ENCODE data around the gene ABCC3. TPM values are rescaled to one million over a fixed set of nuclear protein-coding genes. Genes with fewer than 3 reads are reported as not detected.

The ABCC3 gene
- total RNA-seq, 2 donors from 2014 or later = 0.22 to 0.91 TPM

- Histone ChIP-seq H3K4me1 (ENCODE audit: control insufficient read depth, insufficient read depth, low read length) (peaks cover 6% of the 10 kb centered on the region), H3K4me3 (ENCODE audit: low read length) (no peak overlapping the region), H3K9ac (ENCODE audit: extremely low read depth, low read length, poor library complexity, severe bottlenecking) (no peak overlapping the region), H3K36me3 (ENCODE audit: control insufficient read depth, insufficient read depth, low read length) (no peaks in the 10 kb centered on the region), H3K27ac (ENCODE audit: low read depth, low read length) (no peak overlapping the region), H3K9me3 (ENCODE audit: control insufficient read depth, low read length) (peaks cover 3% of the 10 kb centered on the region), H3K27me3 (ENCODE audit: control insufficient read depth, insufficient read depth, low read length, poor library complexity, severe bottlenecking) (no peaks in the 10 kb centered on the region)
- H3K4me1 Mint-ChIP-seq = peaks cover 25% of the 10 kb centered on the region
- H3K9me3 Mint-ChIP-seq = peaks cover 10% of the 10 kb centered on the region
- H3K27me3 Mint-ChIP-seq (ENCODE audit: insufficient read depth) = peaks cover 2% of the 10 kb centered on the region
- H3K4me3 Mint-ChIP-seq = no peak overlapping the region
- no peak for TF ChIP-seq CTCF (conservative IDR thresholded peaks at IDR 0.05)
- 90 to 100% methylated on average over 3 to 7 of the region's 7 CpGs for WGBS, 2 experiments (ENCODE audit: insufficient coverage in 1 of 2, insufficient read length in 1 of 2)
- no peaks in the 10 kb centered on the region for H3K36me3 Mint-ChIP-seq (ENCODE audit: low read depth)
- DNase-seq = no peak
- H3K27ac Mint-ChIP-seq = no peak overlapping the region
These were observed 22.9 kb downstream of the ABCC3 start for GRCh38 chr17:50657627-50658026.

- Histone ChIP-seq H3K4me1 (ENCODE audit: control insufficient read depth, insufficient read depth, low read length) (peaks cover 6% of the 10 kb centered on the region), H3K4me3 (ENCODE audit: low read length) (no peak overlapping the region), H3K27me3 (ENCODE audit: control insufficient read depth, insufficient read depth, low read length, poor library complexity, severe bottlenecking) (no peaks in the 10 kb centered on the region), H3K9ac (ENCODE audit: extremely low read depth, low read length, poor library complexity, severe bottlenecking) (no peak overlapping the region), H3K27ac (ENCODE audit: low read depth, low read length) (no peak overlapping the region), H3K36me3 (ENCODE audit: control insufficient read depth, insufficient read depth, low read length) (no peaks in the 10 kb centered on the region), H3K9me3 (ENCODE audit: control insufficient read depth, low read length) (no peaks in the 10 kb centered on the region)
- WGBS, 2 experiments (ENCODE audit: insufficient coverage in 1 of 2, insufficient read length in 1 of 2) = 90 to 91% methylated on average over 2 to 6 of the region's 6 CpGs
- no peaks in the 10 kb centered on the region for H3K36me3 Mint-ChIP-seq (ENCODE audit: low read depth)
- peak; percentile 55 for DNase-seq
- no peak overlapping the region for H3K27ac Mint-ChIP-seq
- peaks cover 27% of the 10 kb centered on the region for H3K4me1 Mint-ChIP-seq
- peaks cover 2% of the 10 kb centered on the region for H3K27me3 Mint-ChIP-seq (ENCODE audit: insufficient read depth)
- no peak overlapping the region for H3K4me3 Mint-ChIP-seq
- TF ChIP-seq CTCF (conservative IDR thresholded peaks at IDR 0.05) = no peak
- H3K9me3 Mint-ChIP-seq = peaks cover 3% of the 10 kb centered on the region
These were observed 23.9 kb downstream of the ABCC3 start for GRCh38 chr17:50658616-50659015.

GRCh38 chr17:50659179-50659578 is 24.5 kb downstream of the ABCC3 start:
- H3K36me3 Mint-ChIP-seq (ENCODE audit: low read depth) = no peaks in the 10 kb centered on the region
- WGBS, 2 experiments (ENCODE audit: insufficient coverage in 1 of 2, insufficient read length in 1 of 2) = 89 to 90% methylated on average over 5 to 10 of the region's 10 CpGs
- no peaks in the 10 kb centered on the region for H3K9me3 ChIP-seq (ENCODE audit: control insufficient read depth, low read length)
- peaks cover 2% of the 10 kb centered on the region for H3K27me3 Mint-ChIP-seq (ENCODE audit: insufficient read depth)
- H3K4me3 Mint-ChIP-seq = no peak overlapping the region
- no peak overlapping the region for H3K27ac Mint-ChIP-seq
- no peaks in the 10 kb centered on the region for H3K9me3 Mint-ChIP-seq
- H3K4me1 Mint-ChIP-seq = peaks cover 27% of the 10 kb centered on the region
- H3K4me3 ChIP-seq (ENCODE audit: low read length) = no peak overlapping the region
- H3K27ac ChIP-seq (ENCODE audit: low read depth, low read length) = no peak overlapping the region
- H3K27me3 ChIP-seq (ENCODE audit: control insufficient read depth, insufficient read depth, low read length, poor library complexity, severe bottlenecking) = no peaks in the 10 kb centered on the region
- TF ChIP-seq CTCF (conservative IDR thresholded peaks at IDR 0.05) = peak; percentile 36
- peaks cover 6% of the 10 kb centered on the region for H3K4me1 ChIP-seq (ENCODE audit: control insufficient read depth, insufficient read depth, low read length)
- H3K9ac ChIP-seq (ENCODE audit: extremely low read depth, low read length, poor library complexity, severe bottlenecking) = no peak overlapping the region
- no peaks in the 10 kb centered on the region for H3K36me3 ChIP-seq (ENCODE audit: control insufficient read depth, insufficient read depth, low read length)
- DNase-seq = peak; percentile 86
